ENCODE results near the gene ZFAND6. TPM values are rescaled to one million over a fixed set of nuclear protein-coding genes. Genes with fewer than 3 reads are reported as not detected.

The ZFAND6 gene
- total RNA-seq, 2 donors from 2014 or later = 103 to 167 TPM

GRCh38 chr15:80179935-80180334, 120.5 kb downstream of the ZFAND6 start:
- intact Hi-C loops (cut with DNase I) = no loop called here
- peaks cover 0 to 5% of the 10 kb centered on the region in 2 donors for H3K36me3 ChIP-seq
- WGBS = 88% methylated on average over 15 of the region's 16 CpGs
- TF ChIP-seq POLR2A (IDR thresholded peaks at IDR 0.05) (no peak), POLR2AphosphoS5 (IDR thresholded peaks at IDR 0.05) (no peak), CTCF (IDR thresholded peaks at IDR 0.05) (no peak)
- H3K4me1 ChIP-seq (replicated peaks) = no peaks in the 10 kb centered on the region
- H3K9me3 ChIP-seq = no peaks in the 10 kb centered on the region
- H3K27me3 ChIP-seq (replicated peaks; ENCODE audit: insufficient read depth) = no peaks in the 10 kb centered on the region
- no peak overlapping the region for H3K4me3 ChIP-seq
- DNase-seq (ENCODE audit: low spot score) = no peak
- no peak overlapping the region for H3K27ac ChIP-seq

- Histone ChIP-seq H3K4me3 (no peak overlapping the region), H3K4me1 (replicated peaks) (no peaks in the 10 kb centered on the region), H3K27me3 (replicated peaks; ENCODE audit: insufficient read depth) (no peaks in the 10 kb centered on the region), H3K27ac (no peak overlapping the region), H3K36me3 (peaks cover 0 to 5% of the 10 kb centered on the region in 2 donors), H3K9me3 (no peaks in the 10 kb centered on the region)
- no peak for TF ChIP-seq POLR2A (IDR thresholded peaks at IDR 0.05)
- no peak for TF ChIP-seq CTCF (IDR thresholded peaks at IDR 0.05)
- TF ChIP-seq POLR2AphosphoS5 (IDR thresholded peaks at IDR 0.05) = no peak
- WGBS = 76% methylated on average over 7 of the region's 7 CpGs
- intact Hi-C loops (cut with DNase I) = no loop called here
- no peak for DNase-seq (ENCODE audit: low spot score)
Measured at GRCh38 chr15:80180468-80180867, 121.0 kb downstream of the ZFAND6 start.

- Histone ChIP-seq H3K9me3 (no peaks in the 10 kb centered on the region), H3K27me3 (replicated peaks; ENCODE audit: insufficient read depth) (no peaks in the 10 kb centered on the region), H3K4me1 (replicated peaks) (no peaks in the 10 kb centered on the region), H3K27ac (no peak overlapping the region), H3K36me3 (peaks cover 0 to 5% of the 10 kb centered on the region in 2 donors), H3K4me3 (no peak overlapping the region)
- intact Hi-C loops (cut with DNase I) = no loop called here
- WGBS = 92% methylated on average over 10 of the region's 10 CpGs
- no peak for DNase-seq (ENCODE audit: low spot score)
- TF ChIP-seq POLR2AphosphoS5 (IDR thresholded peaks at IDR 0.05) = no peak
- TF ChIP-seq CTCF (IDR thresholded peaks at IDR 0.05) = no peak
- no peak for TF ChIP-seq POLR2A (IDR thresholded peaks at IDR 0.05)
Measured at GRCh38 chr15:80180986-80181385, 121.5 kb downstream of the ZFAND6 start.

GRCh38 chr15:80182611-80183261, 123.3 kb downstream of the ZFAND6 start:
- peaks cover 0 to 5% of the 10 kb centered on the region in 2 donors for H3K36me3 ChIP-seq

More at GRCh38 chr15:80182611-80183261, 123.3 kb downstream of the ZFAND6 start:
- no peaks in the 10 kb centered on the region for H3K4me1 ChIP-seq (replicated peaks)
- intact Hi-C loops (cut with DNase I) = no loop called here
- H3K27ac ChIP-seq = no peak overlapping the region
- 71% methylated on average over 5 of the region's 5 CpGs for WGBS
- H3K9me3 ChIP-seq = no peaks in the 10 kb centered on the region
- no peaks in the 10 kb centered on the region for H3K27me3 ChIP-seq (replicated peaks; ENCODE audit: insufficient read depth)
- H3K4me3 ChIP-seq = no peak overlapping the region
- no peak for DNase-seq (ENCODE audit: low spot score)
- TF ChIP-seq POLR2A (IDR thresholded peaks at IDR 0.05) = no peak
- TF ChIP-seq POLR2AphosphoS5 (IDR thresholded peaks at IDR 0.05) = no peak
- TF ChIP-seq CTCF (IDR thresholded peaks at IDR 0.05) = no peak

Data from prostate gland (tissue), 2 donors.